IMR-90 (cell line): Measurements from ENCODE around the gene SLC35F3. TPM values are rescaled to one million over a fixed set of nuclear protein-coding genes. Genes with fewer than 3 reads are reported as not detected.

Experiments
- ATAC-seq: fragments of 200-7000 bp; cut with Tn5 transposase; 2 replicates; pipeline ENCODE4 v1.9.1; 2020; ENCODE audit warnings: low read depth, mild to moderate bottlenecking, moderate library complexity
- BruUV-seq: library from RNA; stranded (reverse); fragments of 400-500 nt; replicated peaks from 2 replicates; lab custom pipeline; 2021; lab: Mats Ljungman, UMichigan
- CTCF ChIA-PET: fragments of 300-600 bp; formaldehyde crosslinking; extraction: SDS; loops from one replicate; lab custom pipeline; 2021; ENCODE audit warnings: antibody characterized with exemption; lab: Yijun Ruan, JAX
- POLR2A ChIA-PET: fragments of 300-600 bp; sonication (Branson Sonifier 250); formaldehyde crosslinking; loops from one replicate; lab custom pipeline; 2022; ENCODE audit warnings: antibody characterized with exemption; ENCODE audit not compliant: unreplicated experiment; lab: Charles Lee
- DNase-seq: peaks from one replicate; pipeline ENCODE4 v3.0.0; 2013
- H2AFZ ChIP-seq: replicated peaks from 2 replicates; pipeline ENCODE3; 2013; ENCODE audit warnings: low read length, mild to moderate bottlenecking; ENCODE audit not compliant: poor library complexity
- H2AK5ac ChIP-seq: 2 replicates; pipeline ENCODE4 v1.6.1; 2013; ENCODE audit warnings: low read depth, low read length, inconsistent platforms
- H2AK9ac ChIP-seq: replicated peaks from 2 replicates; pipeline ENCODE3; 2013; ENCODE audit warnings: mild to moderate bottlenecking, low read depth, low read length, moderate library complexity; ENCODE audit not compliant: poor library complexity
- H2BK120ac ChIP-seq: 2 replicates; pipeline ENCODE4 v1.6.1; 2013; ENCODE audit warnings: low read depth, low read length, inconsistent platforms
- H2BK15ac ChIP-seq: 3 replicates; pipeline ENCODE4 v1.6.1; 2013; ENCODE audit warnings: low read depth, low read length, inconsistent platforms
- H2BK20ac ChIP-seq: 2 replicates; pipeline ENCODE4 v1.6.1; 2013; ENCODE audit warnings: low read depth, mild to moderate bottlenecking, inconsistent platforms, low read length, moderate library complexity
- H2BK5ac ChIP-seq: 2 replicates; pipeline ENCODE4 v1.6.1; 2013; ENCODE audit warnings: mild to moderate bottlenecking, low read depth, low read length, inconsistent platforms; ENCODE audit not compliant: poor library complexity, severe bottlenecking
- H3K14ac ChIP-seq: replicated peaks from 2 replicates; pipeline ENCODE4 v1.6.1; 2013; ENCODE audit warnings: low read depth, low read length, inconsistent platforms
- H3K18ac ChIP-seq: 2 replicates; pipeline ENCODE4 v1.6.1; 2013; ENCODE audit warnings: low read depth, low read length, control low read depth
- H3K23ac ChIP-seq: 2 replicates; pipeline ENCODE4 v1.6.1; 2013; ENCODE audit warnings: low read depth, low read length, inconsistent platforms
- H3K27ac ChIP-seq: 2 replicates; pipeline ENCODE4 v1.5.1; 2013; ENCODE audit warnings: mild to moderate bottlenecking, control low read depth, low read length; ENCODE audit not compliant: insufficient read depth
- H3K27me3 ChIP-seq: 2 replicates; pipeline ENCODE4 v1.6.1; 2013; ENCODE audit warnings: low read length; ENCODE audit not compliant: control insufficient read depth, insufficient read depth
- H3K36me3 ChIP-seq: 2 replicates; pipeline ENCODE4 v1.6.1; 2013; ENCODE audit warnings: low read length, mixed read lengths; ENCODE audit not compliant: control insufficient read depth, insufficient read depth
- H3K4ac ChIP-seq: 2 replicates; pipeline ENCODE4 v1.6.1; 2013; ENCODE audit warnings: low read depth, low read length, inconsistent platforms
- H3K4me1 ChIP-seq: 2 replicates; pipeline ENCODE4 v1.6.1; 2013; ENCODE audit warnings: low read length, mixed read lengths; ENCODE audit not compliant: control insufficient read depth, insufficient read depth
- H3K4me2 ChIP-seq: 2 replicates; pipeline ENCODE4 v1.6.1; 2013; ENCODE audit warnings: low read depth, mild to moderate bottlenecking, control low read depth, low read length, moderate library complexity
- H3K4me3 ChIP-seq: 2 replicates; pipeline ENCODE4 v1.5.1; 2013; ENCODE audit warnings: low read depth, mild to moderate bottlenecking, control low read depth, low read length, moderate library complexity; ENCODE audit not compliant: insufficient read depth
- H3K56ac ChIP-seq: 2 replicates; pipeline ENCODE4 v1.6.1; 2013; ENCODE audit warnings: low read length, inconsistent platforms; ENCODE audit not compliant: insufficient read depth; ENCODE audit errors: extremely low read depth
- H3K79me1 ChIP-seq, 2 experiments: 2 replicates each; pipeline ENCODE4 v1.6.1; 2013; ENCODE audit warnings: low read length in 2 of 2, inconsistent platforms in 1 of 2, low read depth in 1 of 2
- H3K9ac ChIP-seq: 2 replicates; pipeline ENCODE4 v1.6.1; 2013; ENCODE audit warnings: low read depth, low read length, control low read depth
- H3K9me1 ChIP-seq: 2 replicates; pipeline ENCODE4 v1.6.1; 2013; ENCODE audit warnings: low read length, inconsistent platforms; ENCODE audit not compliant: insufficient read depth
- H3K9me3 ChIP-seq: 2 replicates; pipeline ENCODE4 v1.6.1; 2013; ENCODE audit warnings: low read length; ENCODE audit not compliant: control insufficient read depth, insufficient read depth
- H4K20me1 ChIP-seq: 2 replicates; pipeline ENCODE4 v1.6.1; 2013; ENCODE audit warnings: low read length, inconsistent platforms; ENCODE audit not compliant: insufficient read depth
- H4K5ac ChIP-seq: 2 replicates; pipeline ENCODE4 v1.6.1; 2013; ENCODE audit warnings: mild to moderate bottlenecking, low read depth, low read length, control low read depth
- H4K8ac ChIP-seq, 2 experiments: 2 replicates each; pipeline ENCODE4 v1.6.1; 2013; ENCODE audit warnings: low read depth in 2 of 2, low read length in 2 of 2, control low read depth in 1 of 2, inconsistent platforms in 1 of 2
- H4K91ac ChIP-seq: 2 replicates; pipeline ENCODE4 v1.6.1; 2013; ENCODE audit warnings: low read depth, low read length, inconsistent platforms; ENCODE audit not compliant: insufficient read depth
- BHLHE40 ChIP-seq: fragments of 150-350 bp; IDR thresholded peaks from 2 replicates; pipeline ENCODE4 v1.6.1; 2016; ENCODE audit warnings: mild to moderate bottlenecking, low read depth, low read length
- CEBPB ChIP-seq: IDR thresholded peaks from 2 replicates; pipeline ENCODE4 v1.6.1; 2012; ENCODE audit warnings: low read depth, low read length, improper control_type of control experiment
- CHD1 ChIP-seq: IDR thresholded peaks from 2 replicates; pipeline ENCODE4 v1.6.1; 2012; ENCODE audit warnings: low read depth, low read length, improper control_type of control experiment
- ELK1 ChIP-seq: fragments of 150-350 bp; IDR thresholded peaks from 2 replicates; pipeline ENCODE4 v1.6.1; 2016; ENCODE audit warnings: low read depth, mild to moderate bottlenecking, low read length, moderate library complexity, borderline replicate concordance
- POLR2A ChIP-seq: IDR thresholded peaks from 2 replicates; pipeline ENCODE4 v1.6.1; 2012; ENCODE audit warnings: mild to moderate bottlenecking, low read depth, low read length
- RAD21 ChIP-seq: IDR thresholded peaks from 2 replicates; pipeline ENCODE4 v1.6.1; 2012; ENCODE audit warnings: low read length, improper control_type of control experiment
- RCOR1 ChIP-seq: IDR thresholded peaks from 2 replicates; pipeline ENCODE4 v1.6.1; 2012; ENCODE audit warnings: mild to moderate bottlenecking, low read length, improper control_type of control experiment; ENCODE audit not compliant: insufficient replicate concordance
- RFX5 ChIP-seq: IDR thresholded peaks from 2 replicates; pipeline ENCODE4 v1.8.0; 2012; ENCODE audit warnings: low read depth, mild to moderate bottlenecking, low read length, moderate library complexity
- SMC3 ChIP-seq: fragments of 150-350 bp; IDR thresholded peaks from 2 replicates; pipeline ENCODE4 v1.6.1; 2016; ENCODE audit warnings: low read depth, mild to moderate bottlenecking, antibody characterized with exemption, low read length, moderate library complexity
- WGBS, 2 experiments: methylation state at CpG; one replicate each; pipeline versions ENCODE4 v1.1.5 to v1.1.7; 2013; ENCODE audit warnings: missing lambda C conversion rate in 2 of 2; ENCODE audit not compliant: insufficient read length in 1 of 2; ENCODE audit errors: extremely low coverage in 2 of 2; 5-methylcytosine and 5-hydroxymethylcytosine counted together
- dilution Hi-C: fragments of 300-500 bp; cut with HindIII; formaldehyde crosslinking; loops from one replicate; pipeline ENCODE4 v1.14.3; 2018; ENCODE audit warnings: low sequenced_read_pairs; ENCODE audit not compliant: unreplicated experiment
- in situ Hi-C: fragments of 300-500 bp; cut with MboI; formaldehyde crosslinking; loops from 3 replicates; pipeline ENCODE4 v1.14.3; 2019; ENCODE audit warnings: low sequenced_read_pairs, inconsistent platforms, mixed read lengths
- intact Hi-C: fragments of 100-400 bp; cut with micrococcal nuclease; formaldehyde crosslinking; loops from 2 replicates; pipeline ENCODE4 v1.10.0; 2022
- polyA plus RNA-seq, 3 experiments: library from polyadenylated mRNA; depleted of rRNA; stranded (reverse); fragments of >200 nt; gene quantifications; 2 replicates each; pipeline ENCODE4 v1.2.3, GENCODE V29; 2012; ENCODE audit warnings: low replicate concordance in 1 of 3
- total RNA-seq: library from RNA; depleted of rRNA; stranded (reverse); fragments of >200 nt; gene quantifications from 2 replicates; pipeline ENCODE4 v1.2.3, GENCODE V29; 2012

The SLC35F3 gene
- total and polyA plus RNA-seq, 2 of the 4 experiments (the other 2 are of a cell fraction), result under 0.01 to 0.17 TPM

- ATAC-seq (peak; percentile 84), DNase-seq (peak; percentile 19)
- Histone ChIP-seq H2AK9ac (peak overlapping the region; percentile 31), H3K23ac (no peak overlapping the region), H4K20me1 (no peaks in the 10 kb centered on the region), H4K5ac (no peak overlapping the region), H3K36me3 (no peaks in the 10 kb centered on the region), H3K79me1 (no peaks in the 10 kb centered on the region), H3K9ac (no peak overlapping the region), H2BK20ac (no peak overlapping the region), H4K91ac (no peak overlapping the region), H3K18ac (no peak overlapping the region), H3K27me3 (no peaks in the 10 kb centered on the region), H3K14ac (no peak overlapping the region), H2AFZ (no peak overlapping the region), H3K4me3 (no peak overlapping the region), H2BK120ac (no peak overlapping the region), H3K9me1 (no peaks in the 10 kb centered on the region), H3K4ac (no peak overlapping the region), H4K8ac (no peak overlapping the region), H2BK15ac (no peak overlapping the region), H3K56ac (no peak overlapping the region), H3K27ac (no peak overlapping the region), H2AK5ac (no peak overlapping the region), H3K9me3 (no peaks in the 10 kb centered on the region; the same call in 1 of the 2 replicates), H3K4me2 (no peak overlapping the region), H3K4me1 (0 out of 2 replicates have a peak, but pooled peaks cover 2% of the 10 kb centered on the region), H2BK5ac (no peak overlapping the region)
- intact Hi-C loops, result no loop called here
- no TSS peak for BruUV-seq
- POLR2A ChIA-PET, result no interaction called here
- dilution Hi-C loops, result no loop called here
- CTCF ChIA-PET, result no interaction called here
- in situ Hi-C loops, result no loop called here
- TF ChIP-seq SMC3, result no peak
- no peak for TF ChIP-seq RAD21
- no peak for TF ChIP-seq RFX5
- no peak for TF ChIP-seq POLR2A
- TF ChIP-seq BHLHE40, result no peak
- no peak for TF ChIP-seq RCOR1
- TF ChIP-seq CEBPB, result no peak
- no peak for TF ChIP-seq CHD1
- TF ChIP-seq ELK1, result no peak
- no CpG with 5 or more reads among the region's 2 CpGs for WGBS, 2 experiments
Measured at GRCh38 chr1:234262754-234263105, 358.3 kb downstream of the SLC35F3 start.
